Lung (tissue), 12 donors: ENCODE measurements around the gene MYLK. TPM values are rescaled to one million over a fixed set of nuclear protein-coding genes. Genes with fewer than 3 reads are reported as not detected.

Source experiments
- ATAC-seq: fragments of 200-7000 bp; cut with Tn5 transposase; one replicate; pipeline ENCODE4 v1.9.1; 2020; ENCODE audit warnings: moderate number of reproducible peaks; ENCODE audit not compliant: insufficient read depth, low FRiP score
- DNase-seq, 3 donors: peaks; one replicate each; pipeline ENCODE4 v3.0.0-alpha.2; 2013 to 2017
- H3K27ac ChIP-seq, 2 donors: one replicate each; pipeline ENCODE4 v1.5.1; 2013; ENCODE audit warnings: mild to moderate bottlenecking in 2 of 2, moderate library complexity in 2 of 2, control low read depth in 1 of 2, inconsistent platforms in 1 of 2, low read depth in 1 of 2, low read length in 1 of 2
- H3K27me3 ChIP-seq, 3 donors: one replicate each; pipeline ENCODE4 v1.5.1; 2013; ENCODE audit warnings: low read length in 2 of 3; ENCODE audit not compliant: control insufficient read depth in 3 of 3, insufficient read depth in 3 of 3
- H3K36me3 ChIP-seq, 4 donors: one replicate each; pipeline ENCODE4 v1.5.1; 2013; ENCODE audit warnings: low read length in 4 of 4, mild to moderate bottlenecking in 1 of 4, moderate library complexity in 1 of 4; ENCODE audit not compliant: control insufficient read depth in 4 of 4, insufficient read depth in 4 of 4
- H3K4me1 ChIP-seq, 5 donors: one replicate each; pipeline ENCODE4 v1.5.1; 2013; ENCODE audit warnings: low read length in 5 of 5, mild to moderate bottlenecking in 2 of 5, moderate library complexity in 1 of 5; ENCODE audit not compliant: control insufficient read depth in 5 of 5, insufficient read depth in 5 of 5
- H3K4me3 ChIP-seq: one replicate; pipeline ENCODE4 v1.5.1; 2013; ENCODE audit warnings: mild to moderate bottlenecking, control low read depth, moderate library complexity
- H3K9ac ChIP-seq, 2 donors: one replicate each; pipeline ENCODE4 v1.5.1; 2013; ENCODE audit warnings: low read length in 2 of 2, control low read depth in 1 of 2; ENCODE audit not compliant: insufficient read depth in 1 of 2
- H3K9me3 ChIP-seq, 4 donors: one replicate each; pipeline ENCODE4 v1.5.1; 2013; ENCODE audit warnings: low read length in 3 of 4, mild to moderate bottlenecking in 1 of 4, moderate library complexity in 1 of 4; ENCODE audit not compliant: control insufficient read depth in 4 of 4, insufficient read depth in 3 of 4
- CTCF ChIP-seq: IDR thresholded peaks from 2 replicates; pipeline ENCODE4 v1.5.1; 2012; ENCODE audit warnings: mild to moderate bottlenecking; ENCODE audit errors: control extremely low read depth, extremely low read depth
- WGBS, 2 donors: extraction: QIAGEN DNeasy Blood & Tissue Kit; methylation state at CpG; one replicate each; pipeline ENCODE4 v1.1.7; 2013; 5-methylcytosine and 5-hydroxymethylcytosine counted together
- polyA plus RNA-seq, 2 donors: library from polyadenylated mRNA; stranded (reverse); fragments of 200-250 nt; gene quantifications; one replicate each; pipeline ENCODE4 v1.2.1, GENCODE V29; 2013
- total RNA-seq, 2 donors: library from RNA; depleted of rRNA in 1 of 2; stranded (reverse); fragments of >200 nt in 1 of 2; gene quantifications; one replicate each; pipeline ENCODE4 v1.2.1, GENCODE V29; 2014 to 2021
- donor health status: control.
- donor health status: control.
- donor health status: Bipolar disorder and iron deficiency.
- donor health status: healthy.
- donor health status: DM: yes; HTN: yes; CAD: no.

MYLK gene
- total and polyA plus RNA-seq, 4 donors = 23.3 to 324 (median 112) TPM

- no peak for DNase-seq
These were observed 260.7 kb downstream of the MYLK start for GRCh38 chr3:123623346-123623880.

GRCh38 chr3:123622766-123623165 lies 261.4 kb downstream of the MYLK start:
- 88 to 98% methylated on average over 2 of the region's 2 CpGs for WGBS, 2 donors
- no peak for ATAC-seq
- Histone ChIP-seq H3K27ac (no peak overlapping the region), H3K27me3 (no peaks in the 10 kb centered on the region), H3K4me3 (no peak overlapping the region), H3K36me3 (peaks cover 0 to 58% (median 42%) of the 10 kb centered on the region in 4 donors), H3K4me1 (peaks cover 3 to 35% (median 8%) of the 10 kb centered on the region in 5 donors), H3K9me3 (no peaks in the 10 kb centered on the region), H3K9ac (no peak overlapping the region)
- DNase-seq = no peak
- TF ChIP-seq CTCF = no peak

More at GRCh38 chr3:123623346-123623880, 260.7 kb downstream of the MYLK start:
- no peak overlapping the region for H3K27ac ChIP-seq
- H3K4me3 ChIP-seq = no peak overlapping the region
- WGBS, 2 donors = 88 to 89% methylated on average over 5 of the region's 5 CpGs
- H3K36me3 ChIP-seq = peaks cover 0 to 57% (median 42%) of the 10 kb centered on the region in 4 donors
- no peaks in the 10 kb centered on the region for H3K27me3 ChIP-seq
- H3K9me3 ChIP-seq = no peaks in the 10 kb centered on the region
- no peak for TF ChIP-seq CTCF
- H3K4me1 ChIP-seq = peaks cover 3 to 29% (median 8%) of the 10 kb centered on the region in 5 donors
- no peak overlapping the region for H3K9ac ChIP-seq
- no peak for ATAC-seq

- Histone ChIP-seq H3K4me1 (peaks cover 3 to 35% (median 8%) of the 10 kb centered on the region in 5 donors), H3K9ac (no peak overlapping the region), H3K36me3 (peaks cover 0 to 56% (median 40%) of the 10 kb centered on the region in 4 donors), H3K27me3 (no peaks in the 10 kb centered on the region), H3K4me3 (no peak overlapping the region), H3K9me3 (no peaks in the 10 kb centered on the region), H3K27ac (no peak overlapping the region)
- TF ChIP-seq CTCF = no peak
- no peak for ATAC-seq
- WGBS, 2 donors = 92 to 95% methylated on average over 7 of the region's 7 CpGs
- no peak for DNase-seq
These were observed 262.3 kb downstream of the MYLK start for GRCh38 chr3:123621850-123622189.
